GM21619 (cell line): Measurements from ENCODE around the gene CEACAM1.
A peak's percentile ranks its signal among the peaks of the same experiment; 100 is the strongest.
"Not testable (repeated sequence)": the region's sequence is repeated elsewhere in the genome, so short reads cannot be mapped to it uniquely, and the experiment has no call there.

Experiments
- ATAC-seq: cut with Tn5 transposase; IDR thresholded peaks from one replicate; pipeline ENCODE4 v1.9.1; 2021; ENCODE audit not compliant: unreplicated experiment

Gene CEACAM1

GRCh38 chr19:42549067-42549466 is 20.8 kb upstream of the CEACAM1 start:
- not testable (repeated sequence) for ATAC-seq

- no peak for ATAC-seq
Observed at GRCh38 chr19:42548552-42548951, 20.3 kb upstream of the CEACAM1 start.

- no peak for ATAC-seq
Observed at GRCh38 chr19:42547929-42548328, 19.6 kb upstream of the CEACAM1 start.

- no peak for ATAC-seq
Observed at GRCh38 chr19:42546831-42547500, 18.7 kb upstream of the CEACAM1 start.

- no peak for ATAC-seq
Observed at GRCh38 chr19:42544146-42544545, 15.9 kb upstream of the CEACAM1 start.

GRCh38 chr19:42542791-42543190 is 14.5 kb upstream of the CEACAM1 start:
- ATAC-seq, result no peak

GRCh38 chr19:42540071-42540553 is 11.8 kb upstream of the CEACAM1 start:
- no peak for ATAC-seq

GRCh38 chr19:42538841-42539709 is 10.8 kb upstream of the CEACAM1 start:
- ATAC-seq, result no peak

GRCh38 chr19:42535276-42535675 is 7.0 kb upstream of the CEACAM1 start:
- not testable (repeated sequence) for ATAC-seq

- ATAC-seq, result no peak
Observed at GRCh38 chr19:42534391-42534790, 6.1 kb upstream of the CEACAM1 start.

- ATAC-seq, result no peak
Observed at GRCh38 chr19:42532891-42533290, 4.6 kb upstream of the CEACAM1 start.

- ATAC-seq, result no peak
Observed at GRCh38 chr19:42531313-42531712, 3.0 kb upstream of the CEACAM1 start.

- peak; percentile 63 for ATAC-seq
Observed at GRCh38 chr19:42529248-42529764, 1.0 kb upstream of the CEACAM1 start.

GRCh38 chr19:42524943-42525342 is 3.3 kb downstream of the CEACAM1 start:
- ATAC-seq, result no peak

- no peak for ATAC-seq
Observed at GRCh38 chr19:42524250-42524649, 4.0 kb downstream of the CEACAM1 start.

GRCh38 chr19:42522262-42522661 is 6.0 kb downstream of the CEACAM1 start:
- not testable (repeated sequence) for ATAC-seq

- ATAC-seq, result no peak
Observed at GRCh38 chr19:42521346-42522030, 6.8 kb downstream of the CEACAM1 start.

GRCh38 chr19:42519108-42519507 is 9.2 kb downstream of the CEACAM1 start:
- no peak for ATAC-seq

- no peak for ATAC-seq
Observed at GRCh38 chr19:42516771-42517170, 11.5 kb downstream of the CEACAM1 start.

- ATAC-seq, result no peak
Observed at GRCh38 chr19:42515241-42515832, 12.9 kb downstream of the CEACAM1 start.

- no peak for ATAC-seq
Observed at GRCh38 chr19:42514449-42514848, 13.8 kb downstream of the CEACAM1 start.
